Stimulated activated CD4-positive, alpha-beta T cell treated with anti-CD3 and anti-CD28 coated beads, Interleukin-12 subunit alpha, Interleukin-12 subunit beta, amount 100 ng/mL, for 24 hours (primary cell): ENCODE data around the gene KRTAP6-1.

Experiments
- DNase-seq, 2 experiments: peaks; one replicate each; pipeline ENCODE4 v3.0.0-alpha.2; 2020; ENCODE audit warnings: low read depth in 2 of 2

The KRTAP6-1 gene

GRCh38 chr21:30613836-30614235 lies at the start of gene KRTAP6-1:
Gene KRTAP6-1, minus strand, starts transcription at chr21:30613930. Its CDS starts 26 bp downstream, at chr21:30613904.
- no peak for DNase-seq

- no peak for DNase-seq
Observed at GRCh38 chr21:30652891-30653290, 39.2 kb upstream of the KRTAP6-1 start.

- DNase-seq = no peak
Observed at GRCh38 chr21:30646904-30647414, 33.2 kb upstream of the KRTAP6-1 start.

- no peak for DNase-seq
Observed at GRCh38 chr21:30642564-30642963, 28.8 kb upstream of the KRTAP6-1 start, which contains the start of gene KRTAP20-3. Gene KRTAP20-3, plus strand, starts transcription at chr21:30642864.

- no peak for DNase-seq
Observed at GRCh38 chr21:30638686-30639085, 25.0 kb upstream of the KRTAP6-1 start.

GRCh38 chr21:30634906-30635305 lies 21.2 kb upstream of the KRTAP6-1 start, which contains the start of gene KRTAP20-2:
Gene KRTAP20-2, plus strand, starts transcription at chr21:30635206. Its CDS starts 58 bp downstream, at chr21:30635264.
- DNase-seq = no peak

- no peak for DNase-seq
Observed at GRCh38 chr21:30629200-30629599, 15.5 kb upstream of the KRTAP6-1 start.

- no peak for DNase-seq
Observed at GRCh38 chr21:30628109-30628508, 14.4 kb upstream of the KRTAP6-1 start.

GRCh38 chr21:30625449-30626165 lies 11.9 kb upstream of the KRTAP6-1 start:
- no peak for DNase-seq

GRCh38 chr21:30623362-30623761 lies 9.6 kb upstream of the KRTAP6-1 start:
- DNase-seq = no peak

- DNase-seq = no peak
Observed at GRCh38 chr21:30620522-30620921, 6.8 kb upstream of the KRTAP6-1 start, which contains the start of gene KRTAP20-4. Gene KRTAP20-4, plus strand, starts transcription at chr21:30620627.

GRCh38 chr21:30620080-30620479 lies 6.3 kb upstream of the KRTAP6-1 start:
- DNase-seq = no peak

- DNase-seq = no peak
Observed at GRCh38 chr21:30616125-30616524, 2.4 kb upstream of the KRTAP6-1 start, which contains the start of gene KRTAP20-1. Gene KRTAP20-1, plus strand, starts transcription at chr21:30616425. Its CDS starts 30 bp downstream, at chr21:30616455.

GRCh38 chr21:30615199-30615598 lies 1.5 kb upstream of the KRTAP6-1 start:
- DNase-seq = no peak

GRCh38 chr21:30612132-30612531 lies 1.6 kb downstream of the KRTAP6-1 start:
- no peak for DNase-seq

GRCh38 chr21:30605968-30606367 lies 7.8 kb downstream of the KRTAP6-1 start:
- no peak for DNase-seq

GRCh38 chr21:30600787-30601186 lies 12.9 kb downstream of the KRTAP6-1 start, which contains the start of gene KRTAP22-1:
Gene KRTAP22-1, plus strand, starts transcription at chr21:30601087.
- DNase-seq = no peak

- DNase-seq = no peak
Observed at GRCh38 chr21:30598802-30599201, 14.9 kb downstream of the KRTAP6-1 start, which contains the start of gene KRTAP6-2. Gene KRTAP6-2, minus strand, starts transcription at chr21:30598902. Its CDS starts 28 bp downstream, at chr21:30598874.

- no peak for DNase-seq
Observed at GRCh38 chr21:30592140-30592539, 21.6 kb downstream of the KRTAP6-1 start, which contains the start of gene KRTAP6-3. Gene KRTAP6-3, plus strand, starts transcription at chr21:30592440. Its CDS starts 6 bp downstream, at chr21:30592446.

GRCh38 chr21:30590297-30590696 lies 23.4 kb downstream of the KRTAP6-1 start, which contains the start of gene KRTAP22-2:
Gene KRTAP22-2, minus strand, starts transcription at chr21:30590397.
- no peak for DNase-seq

- no peak for DNase-seq
Observed at GRCh38 chr21:30582870-30583269, 30.9 kb downstream of the KRTAP6-1 start.

- no peak for DNase-seq
Observed at GRCh38 chr21:30580132-30580531, 33.6 kb downstream of the KRTAP6-1 start.

- DNase-seq = no peak
Observed at GRCh38 chr21:30579346-30579745, 34.4 kb downstream of the KRTAP6-1 start.
